Type B pancreatic cell (in vitro differentiated cells): ENCODE results near the gene NACC2. TPM values are rescaled to one million over a fixed set of nuclear protein-coding genes. Genes with fewer than 3 reads are reported as not detected.

ENCODE experiments used
- DNase-seq: peaks from one replicate; pipeline ENCODE4 v3.0.0; 2021; ENCODE audit warnings: mixed read lengths; ENCODE audit not compliant: unreplicated experiment; ENCODE audit errors: extremely low spot score
- H3K27ac Mint-ChIP-seq: 2 replicates; pipeline ENCODE4 v1.8.0; 2021; ENCODE audit warnings: mild to moderate bottlenecking, mixed read lengths
- H3K27me3 Mint-ChIP-seq: 2 replicates; pipeline ENCODE4 v1.8.0; 2021; ENCODE audit warnings: mixed read lengths
- H3K36me3 Mint-ChIP-seq: 2 replicates; pipeline ENCODE4 v1.8.0; 2021; ENCODE audit warnings: mixed read lengths
- H3K4me1 Mint-ChIP-seq: one replicate; pipeline ENCODE4 v1.8.0; 2021; ENCODE audit warnings: mixed read lengths; ENCODE audit not compliant: unreplicated experiment
- H3K4me3 Mint-ChIP-seq: 2 replicates; pipeline ENCODE4 v1.8.0; 2021; ENCODE audit warnings: mild to moderate bottlenecking, mixed read lengths
- H3K9me3 Mint-ChIP-seq: 2 replicates; pipeline ENCODE4 v1.8.0; 2021; ENCODE audit warnings: mixed read lengths
- CTCF ChIP-seq: fragments of 200-600 bp; sonication (generic); conservative IDR thresholded peaks from 2 replicates; pipeline ENCODE4 v1.5.0; 2021; ENCODE audit warnings: antibody characterized with exemption, mild to moderate bottlenecking
- total RNA-seq: library from RNA; stranded (reverse); gene quantifications from 2 replicates; pipeline ENCODE4 v1.2.1, GENCODE V29; 2021; ENCODE audit warnings: low replicate concordance

Gene NACC2
- total RNA-seq, 1 donor from 2014 or later: 9.3 TPM

- peaks cover 4% of the 10 kb centered on the region for H3K36me3 Mint-ChIP-seq
- H3K27me3 Mint-ChIP-seq: no peaks in the 10 kb centered on the region
- H3K4me1 Mint-ChIP-seq: peaks cover 4% of the 10 kb centered on the region
- H3K4me3 Mint-ChIP-seq: no peak overlapping the region
- no peak for DNase-seq
- no peak overlapping the region for H3K27ac Mint-ChIP-seq
- no peak for TF ChIP-seq CTCF
- no peaks in the 10 kb centered on the region for H3K9me3 Mint-ChIP-seq
Measured at GRCh38 chr9:136079916-136080246, 15.2 kb downstream of the NACC2 start.

- DNase-seq: no peak
- Mint-ChIP-seq H3K4me3 (no peak overlapping the region), H3K36me3 (peaks cover 4% of the 10 kb centered on the region), H3K4me1 (peaks cover 4% of the 10 kb centered on the region), H3K27ac (no peak overlapping the region), H3K9me3 (no peaks in the 10 kb centered on the region), H3K27me3 (no peaks in the 10 kb centered on the region)
- no peak for TF ChIP-seq CTCF
Measured at GRCh38 chr9:136079211-136079915, 15.7 kb downstream of the NACC2 start.

- peaks cover 4% of the 10 kb centered on the region for H3K36me3 Mint-ChIP-seq
- no peak for TF ChIP-seq CTCF
- no peaks in the 10 kb centered on the region for H3K27me3 Mint-ChIP-seq
- H3K4me3 Mint-ChIP-seq: no peak overlapping the region
- DNase-seq: no peak
- peaks cover 4% of the 10 kb centered on the region for H3K4me1 Mint-ChIP-seq
- H3K27ac Mint-ChIP-seq: no peak overlapping the region
- H3K9me3 Mint-ChIP-seq: no peaks in the 10 kb centered on the region
Measured at GRCh38 chr9:136078498-136079011, 16.5 kb downstream of the NACC2 start.

- no peaks in the 10 kb centered on the region for H3K9me3 Mint-ChIP-seq
- no peak overlapping the region for H3K27ac Mint-ChIP-seq
- peaks cover 4% of the 10 kb centered on the region for H3K4me1 Mint-ChIP-seq
- no peaks in the 10 kb centered on the region for H3K27me3 Mint-ChIP-seq
- no peak for TF ChIP-seq CTCF
- peaks cover 4% of the 10 kb centered on the region for H3K36me3 Mint-ChIP-seq
- H3K4me3 Mint-ChIP-seq: no peak overlapping the region
- no peak for DNase-seq
Measured at GRCh38 chr9:136078024-136078423, 17.1 kb downstream of the NACC2 start.

- no peaks in the 10 kb centered on the region for H3K4me1 Mint-ChIP-seq
Measured at GRCh38 chr9:136077491-136077890, 17.6 kb downstream of the NACC2 start.

More at GRCh38 chr9:136077491-136077890, 17.6 kb downstream of the NACC2 start:
- DNase-seq: no peak
- Mint-ChIP-seq H3K4me3 (no peak overlapping the region), H3K27me3 (no peaks in the 10 kb centered on the region), H3K9me3 (no peaks in the 10 kb centered on the region), H3K27ac (peak overlapping the region; percentile 60), H3K36me3 (peaks cover 4% of the 10 kb centered on the region)
- TF ChIP-seq CTCF: no peak
